ENCODE measurements around the gene ACADSB. TPM values are rescaled to one million over a fixed set of nuclear protein-coding genes. Genes with fewer than 3 reads are reported as not detected.

The ACADSB gene
- total RNA-seq, 1 donor from 2014 or later, result 22.7 TPM

- no peak for ATAC-seq (ENCODE audit: low read depth)
- no peaks in the 10 kb centered on the region for H3K36me3 Mint-ChIP-seq (ENCODE audit: low read depth)
- no peak for DNase-seq
- no peak overlapping the region for H3K27ac Mint-ChIP-seq
- CTCF ChIA-PET, result no interaction called here
- POLR2A ChIA-PET, result no interaction called here
- intact Hi-C loops (cut with micrococcal nuclease), result no loop called here
- H3K27me3 Mint-ChIP-seq, result peaks cover 14% of the 10 kb centered on the region
- no peaks in the 10 kb centered on the region for H3K4me1 Mint-ChIP-seq
- H3K4me3 Mint-ChIP-seq, result no peak overlapping the region
- H3K9me3 Mint-ChIP-seq, result no peaks in the 10 kb centered on the region
- no peak for TF ChIP-seq CTCF (IDR thresholded peaks at IDR 0.05)
These were observed 53.9 kb downstream of the ACADSB start for GRCh38 chr10:123062726-123063125.

GRCh38 chr10:123068087-123068853, 59.5 kb downstream of the ACADSB start:
- intact Hi-C loops (cut with micrococcal nuclease), result no loop called here
- ATAC-seq (ENCODE audit: low read depth), result no peak
- H3K27me3 Mint-ChIP-seq, result peaks cover 22% of the 10 kb centered on the region
- H3K4me3 Mint-ChIP-seq, result no peak overlapping the region
- H3K36me3 Mint-ChIP-seq (ENCODE audit: low read depth), result no peaks in the 10 kb centered on the region
- CTCF ChIA-PET, result no interaction called here
- no peak for TF ChIP-seq CTCF (IDR thresholded peaks at IDR 0.05)
- no peak for DNase-seq
- no peak overlapping the region for H3K27ac Mint-ChIP-seq
- POLR2A ChIA-PET, result no interaction called here
- no peaks in the 10 kb centered on the region for H3K9me3 Mint-ChIP-seq
- H3K4me1 Mint-ChIP-seq, result no peaks in the 10 kb centered on the region

GRCh38 chr10:123069246-123069986, 60.6 kb downstream of the ACADSB start:
- Mint-ChIP-seq H3K4me3 (no peak overlapping the region), H3K27me3 (peaks cover 27% of the 10 kb centered on the region), H3K9me3 (no peaks in the 10 kb centered on the region), H3K4me1 (no peaks in the 10 kb centered on the region), H3K36me3 (ENCODE audit: low read depth) (no peaks in the 10 kb centered on the region), H3K27ac (no peak overlapping the region)
- intact Hi-C loops (cut with micrococcal nuclease), result no loop called here
- DNase-seq (no peak), ATAC-seq (ENCODE audit: low read depth) (no peak)
- POLR2A ChIA-PET, result no interaction called here
- CTCF ChIA-PET, result no interaction called here
- TF ChIP-seq CTCF (IDR thresholded peaks at IDR 0.05), result no peak

DNA sequence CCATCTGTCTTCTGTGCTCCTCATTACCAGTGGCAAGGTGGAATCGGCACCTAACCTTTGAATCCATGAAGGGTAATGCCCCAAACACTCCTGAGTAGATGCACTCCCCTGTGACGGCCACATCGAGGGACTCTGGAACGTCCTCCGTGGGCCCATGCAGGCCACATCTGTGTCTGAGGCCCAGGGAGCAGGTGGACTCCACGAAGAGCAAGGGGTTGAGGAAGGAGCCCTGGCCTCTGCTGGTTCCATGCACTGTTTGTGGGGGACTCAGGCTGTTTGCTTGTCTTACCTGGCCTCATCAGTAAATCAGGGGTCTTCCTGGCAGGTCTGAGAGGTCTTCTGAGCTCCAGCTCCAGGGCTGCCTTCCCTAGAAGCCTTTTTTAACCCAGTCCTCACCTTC, 64.4 kb downstream of the ACADSB start:
- DNase-seq (no peak), ATAC-seq (ENCODE audit: low read depth) (no peak)
- intact Hi-C loops (cut with micrococcal nuclease), result no loop called here
- no peak overlapping the region for H3K27ac Mint-ChIP-seq
- TF ChIP-seq CTCF (IDR thresholded peaks at IDR 0.05), result no peak
- ChIA-PET POLR2A (no interaction called here), CTCF (no interaction called here)
- no peak overlapping the region for H3K4me3 Mint-ChIP-seq
- no peaks in the 10 kb centered on the region for H3K36me3 Mint-ChIP-seq (ENCODE audit: low read depth)
- no peaks in the 10 kb centered on the region for H3K9me3 Mint-ChIP-seq
- H3K4me1 Mint-ChIP-seq, result no peaks in the 10 kb centered on the region
- peaks cover 15% of the 10 kb centered on the region for H3K27me3 Mint-ChIP-seq

- H3K4me3 Mint-ChIP-seq, result no peak overlapping the region
- ATAC-seq (ENCODE audit: low read depth), result no peak
- peaks cover 11% of the 10 kb centered on the region for H3K27me3 Mint-ChIP-seq
- H3K36me3 Mint-ChIP-seq (ENCODE audit: low read depth), result no peaks in the 10 kb centered on the region
- CTCF ChIA-PET, result no interaction called here
- H3K27ac Mint-ChIP-seq, result no peak overlapping the region
- intact Hi-C loops (cut with micrococcal nuclease), result no loop called here
- H3K9me3 Mint-ChIP-seq, result no peaks in the 10 kb centered on the region
- no peak for TF ChIP-seq CTCF (IDR thresholded peaks at IDR 0.05)
- DNase-seq, result no peak
- H3K4me1 Mint-ChIP-seq, result no peaks in the 10 kb centered on the region
- POLR2A ChIA-PET, result no interaction called here
These were observed 65.4 kb downstream of the ACADSB start for GRCh38 chr10:123074215-123074614.

All from activated B cell treated with CpG ODN at 0.5 μM for 24 hours (primary cell).